B cell (primary cell): Measurements from ENCODE around the gene TEX12. TPM values are rescaled to one million over a fixed set of nuclear protein-coding genes. Genes with fewer than 3 reads are reported as not detected.

Experiments
- ATAC-seq: fragments of 200-7000 bp; cut with Tn5 transposase; one replicate; pipeline ENCODE4 v1.10.0; 2021; ENCODE audit warnings: low read depth, mild to moderate bottlenecking, moderate number of reproducible peaks, moderate library complexity
- CTCF ChIA-PET: fragments of 350-600 bp; sonication (Branson Sonifier 250); formaldehyde crosslinking; loops from one replicate; lab custom pipeline; 2021; ENCODE audit warnings: antibody characterized with exemption, inconsistent platforms; lab: Charles Lee
- POLR2A ChIA-PET: fragments of 350-600 bp; sonication (Branson Sonifier 250); formaldehyde crosslinking; loops from one replicate; lab custom pipeline; 2021; ENCODE audit warnings: antibody characterized with exemption; lab: Charles Lee
- DNase-seq: peaks from one replicate; pipeline ENCODE4 v3.0.0; 2013
- H2AFZ ChIP-seq: 2 replicates; pipeline ENCODE4 v1.6.1; 2012; ENCODE audit warnings: mild to moderate bottlenecking, low read depth, low read length; ENCODE audit not compliant: insufficient read depth, poor library complexity, severe bottlenecking
- H3K27ac ChIP-seq, 2 donors: 1 replicate in 1 of 2; 2 replicates in 1 of 2; pipeline ENCODE4 v1.5.1; 2012 to 2013; ENCODE audit warnings: low read length in 2 of 2, mild to moderate bottlenecking in 2 of 2, moderate library complexity in 1 of 2
- H3K27me3 ChIP-seq, 4 experiments: fragments of 200-600 bp in 1 of 4; sonication (generic) in 1 of 4; replicated peaks in 1 of 4; 1 replicate in 2 of 4; 2 replicates in 2 of 4; pipeline versions ENCODE4 v1.6.1 to v1.7.0; 2013 to 2016; ENCODE audit warnings: low read length in 3 of 4, mild to moderate bottlenecking in 2 of 4, mixed read lengths in 1 of 4, moderate library complexity in 1 of 4; ENCODE audit not compliant: insufficient read depth in 4 of 4, control insufficient read depth in 3 of 4; ENCODE audit errors: control extremely low read depth in 1 of 4
- H3K36me3 ChIP-seq, 2 experiments: replicated peaks in 1 of 2; 1 replicate in 1 of 2; 2 replicates in 1 of 2; pipeline versions ENCODE4 v1.6.1 to v1.7.1; 2013; ENCODE audit warnings: low read length in 1 of 2; ENCODE audit not compliant: insufficient read depth in 2 of 2, control insufficient read depth in 1 of 2; ENCODE audit errors: control extremely low read depth in 1 of 2, extremely low read depth in 1 of 2
- H3K4me1 ChIP-seq, 2 donors: fragments of 200-600 bp in 1 of 2; sonication (generic) in 1 of 2; 1 replicate in 1 of 2; 2 replicates in 1 of 2; pipeline versions ENCODE4 v1.5.1 to v1.6.1; 2013 to 2017; ENCODE audit warnings: low read length in 2 of 2; ENCODE audit not compliant: control insufficient read depth in 2 of 2, insufficient read depth in 2 of 2
- H3K4me2 ChIP-seq: replicated peaks from 2 replicates; pipeline ENCODE3; 2012; ENCODE audit warnings: mild to moderate bottlenecking, low read depth, low read length; ENCODE audit not compliant: poor library complexity, severe bottlenecking
- H3K4me3 ChIP-seq, 5 experiments: fragments of 200-600 bp in 1 of 5; sonication (generic) in 1 of 5; 1 replicate in 3 of 5; 2 replicates in 2 of 5; pipeline versions ENCODE4 v1.5.1 to v1.7.0; 2011 to 2016; ENCODE audit warnings: low read length in 4 of 5, mild to moderate bottlenecking in 4 of 5, low read depth in 2 of 5, control low read depth in 1 of 5, moderate library complexity in 1 of 5; ENCODE audit not compliant: insufficient read depth in 1 of 5; ENCODE audit errors: control extremely low read depth in 1 of 5, extremely low read depth in 1 of 5
- H3K79me2 ChIP-seq: fragments of 200-600 bp; sonication (generic); one replicate; pipeline ENCODE4 v1.6.0; 2016; ENCODE audit warnings: low read length; ENCODE audit not compliant: control insufficient read depth, insufficient read depth
- H3K9ac ChIP-seq: fragments of 200-600 bp; sonication (generic); 2 replicates; pipeline ENCODE4 v1.6.1; 2017; ENCODE audit warnings: mild to moderate bottlenecking, low read length, moderate library complexity
- H3K9me3 ChIP-seq, 3 donors: one replicate each; pipeline versions ENCODE4 v1.6.1 to v1.7.1; 2013; ENCODE audit warnings: low read length in 2 of 3; ENCODE audit not compliant: control insufficient read depth in 2 of 3, insufficient read depth in 1 of 3; ENCODE audit errors: control extremely low read depth in 1 of 3
- H4K20me1 ChIP-seq: 2 replicates; pipeline ENCODE4 v1.6.0; 2012; ENCODE audit warnings: mild to moderate bottlenecking, low read length; ENCODE audit not compliant: insufficient read depth, control insufficient read depth, poor library complexity, severe bottlenecking
- H3K27ac Mint-ChIP-seq: one replicate; pipeline ENCODE4 v1.8.0; 2021; ENCODE audit warnings: mixed read lengths
- H3K27me3 Mint-ChIP-seq: one replicate; pipeline ENCODE4 v1.8.0; 2021; ENCODE audit warnings: mixed read lengths
- H3K4me1 Mint-ChIP-seq: one replicate; pipeline ENCODE4 v1.8.0; 2021; ENCODE audit warnings: mixed read lengths
- H3K4me3 Mint-ChIP-seq: one replicate; pipeline ENCODE4 v1.8.0; 2021; ENCODE audit warnings: mixed read lengths
- H3K9me3 Mint-ChIP-seq: one replicate; pipeline ENCODE4 v1.8.0; 2022; ENCODE audit warnings: mixed read lengths; ENCODE audit not compliant: insufficient read depth
- CTCF ChIP-seq: fragments of 200-600 bp; IDR thresholded peaks from one replicate; pipeline ENCODE4 v1.8.0; 2022; ENCODE audit warnings: antibody characterized with exemption, mild to moderate bottlenecking
- EZH2 ChIP-seq: IDR thresholded peaks from 2 replicates; pipeline ENCODE4 v1.6.1; 2012; ENCODE audit warnings: borderline replicate concordance, low read depth, mild to moderate bottlenecking, moderate library complexity, low read length; ENCODE audit not compliant: insufficient read depth, poor library complexity, severe bottlenecking
- WGBS: methylation state at CpG from one replicate; pipeline ENCODE4 v1.1.5; 2013; ENCODE audit warnings: missing lambda C conversion rate; ENCODE audit not compliant: insufficient coverage; 5-methylcytosine and 5-hydroxymethylcytosine counted together
- intact Hi-C: fragments of 100-400 bp; cut with micrococcal nuclease; formaldehyde crosslinking; loops from one replicate; pipeline ENCODE4 v1.10.0; 2022
- polyA plus RNA-seq: library from polyadenylated mRNA; depleted of rRNA; stranded (reverse); fragments of >200 nt; gene quantifications from 2 replicates; pipeline ENCODE4 v1.2.3, GENCODE V29; 2012
- total RNA-seq, 2 donors: library from RNA; stranded (reverse); fragments of 120-200 nt in 1 of 2; gene quantifications; 1 replicate in 1 of 2; 2 replicates in 1 of 2; pipeline versions ENCODE4 v1.2.3 to v1.2.4, GENCODE V29; 2013 to 2022

TEX12 gene
- total and polyA plus RNA-seq, 2 donors (not counting 1 experiment from before 2014, with no cell fraction given), result 0.10 to 0.47 TPM

DNA sequence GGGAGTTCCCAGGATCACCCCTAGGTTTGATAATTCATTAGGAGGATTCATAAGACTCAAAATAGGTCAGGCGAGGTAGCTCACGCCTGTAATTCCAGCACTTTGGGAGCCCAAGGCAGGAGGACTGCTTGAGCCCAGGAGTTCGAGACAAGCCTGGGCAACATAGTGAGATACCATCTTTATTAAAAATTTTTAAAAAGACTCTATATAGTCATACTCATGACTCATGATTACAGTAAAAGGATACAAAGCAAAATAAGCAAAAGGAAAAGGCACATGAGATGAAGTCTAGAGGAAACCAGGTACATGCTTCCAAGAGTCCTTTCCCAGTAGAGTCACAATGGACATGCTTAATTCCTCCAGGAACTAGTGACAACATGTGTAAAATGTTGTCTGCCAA, 45.1 kb downstream of the TEX12 start:
- no peak overlapping the region for H3K9ac ChIP-seq
- H4K20me1 ChIP-seq, result no peaks in the 10 kb centered on the region
- POLR2A ChIA-PET, result interaction anchor here (0.6 kb wide), 1 partner anchor 67 kb away, joined by 4 read pairs; no protein-coding TSS in a partner anchor
- H2AFZ ChIP-seq, result no peak overlapping the region
- H3K4me3 Mint-ChIP-seq, result no peak overlapping the region
- TF ChIP-seq CTCF, result no peak
- TF ChIP-seq EZH2, result no peak
- H3K79me2 ChIP-seq, result no peaks in the 10 kb centered on the region
- ATAC-seq (no peak), DNase-seq (no peak)
- H3K9me3 Mint-ChIP-seq, result no peaks in the 10 kb centered on the region
- 56% methylated on average over 3 of the region's 3 CpGs for WGBS
- H3K36me3 ChIP-seq, result no peaks in the 10 kb centered on the region
- peaks cover 13% of the 10 kb centered on the region for H3K27me3 Mint-ChIP-seq
- peaks cover 0 to 2% (median 0%) of the 10 kb centered on the region in 3 donors for H3K9me3 ChIP-seq
- no peak overlapping the region for H3K27ac ChIP-seq
- H3K27me3 ChIP-seq, result peaks cover 0 to 2% (median 0%) of the 10 kb centered on the region in 4 experiments
- no peaks in the 10 kb centered on the region for H3K4me1 ChIP-seq
- CTCF ChIA-PET, result interaction anchor here (1.0 kb wide), 1 partner anchor 68 kb away, joined by 3 read pairs; no protein-coding TSS in a partner anchor
- H3K27ac Mint-ChIP-seq, result no peak overlapping the region
- no peak overlapping the region for H3K4me2 ChIP-seq
- no peak overlapping the region for H3K4me3 ChIP-seq
- intact Hi-C loops, result no loop called here
- H3K4me1 Mint-ChIP-seq, result peaks cover 8% of the 10 kb centered on the region

- Histone ChIP-seq H3K9ac (no peak overlapping the region), H3K4me1 (no peaks in the 10 kb centered on the region), H3K79me2 (no peaks in the 10 kb centered on the region), H3K9me3 (peaks cover 0 to 2% (median 0%) of the 10 kb centered on the region in 3 donors), H3K4me2 (no peak overlapping the region), H3K27me3 (peaks cover 0 to 2% (median 0%) of the 10 kb centered on the region in 4 experiments), H3K36me3 (no peaks in the 10 kb centered on the region), H4K20me1 (no peaks in the 10 kb centered on the region), H3K4me3 (no peak overlapping the region), H3K27ac (no peak overlapping the region), H2AFZ (no peak overlapping the region)
- H3K9me3 Mint-ChIP-seq, result no peaks in the 10 kb centered on the region
- peaks cover 13% of the 10 kb centered on the region for H3K27me3 Mint-ChIP-seq
- DNase-seq (no peak), ATAC-seq (no peak)
- POLR2A ChIA-PET, result no interaction called here
- H3K27ac Mint-ChIP-seq, result no peak overlapping the region
- H3K4me3 Mint-ChIP-seq, result no peak overlapping the region
- H3K4me1 Mint-ChIP-seq, result peaks cover 8% of the 10 kb centered on the region
- intact Hi-C loops, result no loop called here
- CTCF ChIA-PET, result no interaction called here
- TF ChIP-seq CTCF (no peak), EZH2 (no peak)
Observed at GRCh38 chr11:112212710-112213109, 45.5 kb downstream of the TEX12 start.
